Activated naive CD8-positive, alpha-beta T cell (primary cell): ENCODE data around the gene ZNF358.
A peak's percentile ranks its signal among the peaks of the same experiment; 100 is the strongest.

Experiments
- H3K27ac Mint-ChIP-seq: one replicate; pipeline ENCODE4 v1.8.0; 2021; ENCODE audit warnings: mixed read lengths
- H3K27me3 Mint-ChIP-seq: one replicate; pipeline ENCODE4 v1.8.0; 2021; ENCODE audit warnings: mixed read lengths
- H3K36me3 Mint-ChIP-seq: one replicate; pipeline ENCODE4 v1.8.0; 2021; ENCODE audit warnings: mixed read lengths
- H3K4me1 Mint-ChIP-seq: one replicate; pipeline ENCODE4 v1.8.0; 2021; ENCODE audit warnings: low read depth, mixed read lengths
- H3K4me3 Mint-ChIP-seq: one replicate; pipeline ENCODE4 v1.8.0; 2021; ENCODE audit warnings: mild to moderate bottlenecking, mixed read lengths
- H3K9me3 Mint-ChIP-seq: one replicate; pipeline ENCODE4 v1.8.0; 2021; ENCODE audit warnings: low read depth, mixed read lengths

Gene ZNF358

GRCh38 chr19:7480222-7480969 lies 35.5 kb upstream of the ZNF358 start:
- Mint-ChIP-seq H3K27ac (peak overlapping the region; percentile 17), H3K27me3 (no peaks in the 10 kb centered on the region), H3K4me3 (no peak overlapping the region), H3K36me3 (no peaks in the 10 kb centered on the region), H3K9me3 (no peaks in the 10 kb centered on the region), H3K4me1 (peaks cover 12% of the 10 kb centered on the region)

GRCh38 chr19:7480970-7481255 lies 35.0 kb upstream of the ZNF358 start:
- Mint-ChIP-seq H3K27ac (no peak overlapping the region), H3K4me1 (peaks cover 12% of the 10 kb centered on the region), H3K36me3 (no peaks in the 10 kb centered on the region), H3K9me3 (no peaks in the 10 kb centered on the region), H3K27me3 (no peaks in the 10 kb centered on the region), H3K4me3 (no peak overlapping the region)

- H3K4me3 Mint-ChIP-seq: no peak overlapping the region
- no peaks in the 10 kb centered on the region for H3K27me3 Mint-ChIP-seq
- peaks cover 12% of the 10 kb centered on the region for H3K4me1 Mint-ChIP-seq
Observed at GRCh38 chr19:7482584-7483439, 33.1 kb upstream of the ZNF358 start.

GRCh38 chr19:7483720-7484201 lies 32.1 kb upstream of the ZNF358 start:
- Mint-ChIP-seq H3K4me3 (no peak overlapping the region), H3K27me3 (no peaks in the 10 kb centered on the region)

More at GRCh38 chr19:7482584-7483439, 33.1 kb upstream of the ZNF358 start:
- H3K36me3 Mint-ChIP-seq: no peaks in the 10 kb centered on the region
- H3K9me3 Mint-ChIP-seq: no peaks in the 10 kb centered on the region
- H3K27ac Mint-ChIP-seq: no peak overlapping the region

GRCh38 chr19:7486923-7487322 lies 29.0 kb upstream of the ZNF358 start:
- Mint-ChIP-seq H3K9me3 (no peaks in the 10 kb centered on the region), H3K4me1 (peaks cover 22% of the 10 kb centered on the region), H3K27me3 (no peaks in the 10 kb centered on the region), H3K27ac (no peak overlapping the region), H3K4me3 (peak overlapping the region; percentile 42), H3K36me3 (no peaks in the 10 kb centered on the region)

More at GRCh38 chr19:7483720-7484201, 32.1 kb upstream of the ZNF358 start:
- Mint-ChIP-seq H3K4me1 (peaks cover 12% of the 10 kb centered on the region), H3K27ac (no peak overlapping the region), H3K36me3 (no peaks in the 10 kb centered on the region), H3K9me3 (no peaks in the 10 kb centered on the region)

GRCh38 chr19:7488736-7489353 lies 27.1 kb upstream of the ZNF358 start, which contains the start of gene PEX11G:
Gene PEX11G (minus strand): TSS chr19:7489035. CDS start chr19:7489010, 25 bp downstream.
- Mint-ChIP-seq H3K36me3 (no peaks in the 10 kb centered on the region), H3K27me3 (no peaks in the 10 kb centered on the region), H3K4me1 (peaks cover 20% of the 10 kb centered on the region), H3K27ac (peak within 1 kb of the TSS; percentile 92), H3K4me3 (peak within 1 kb of the TSS; percentile 91), H3K9me3 (no peaks in the 10 kb centered on the region)

- H3K4me3 Mint-ChIP-seq: peak overlapping the region; percentile 91
- no peaks in the 10 kb centered on the region for H3K36me3 Mint-ChIP-seq
- peaks cover 17% of the 10 kb centered on the region for H3K4me1 Mint-ChIP-seq
- no peaks in the 10 kb centered on the region for H3K27me3 Mint-ChIP-seq
- no peaks in the 10 kb centered on the region for H3K9me3 Mint-ChIP-seq
- H3K27ac Mint-ChIP-seq: peak overlapping the region; percentile 92
Observed at GRCh38 chr19:7489609-7490044, 26.3 kb upstream of the ZNF358 start.

GRCh38 chr19:7492142-7492541 lies 23.8 kb upstream of the ZNF358 start:
- Mint-ChIP-seq H3K4me1 (peaks cover 17% of the 10 kb centered on the region), H3K9me3 (no peaks in the 10 kb centered on the region), H3K4me3 (no peak overlapping the region), H3K27me3 (peaks cover 3% of the 10 kb centered on the region), H3K36me3 (no peaks in the 10 kb centered on the region), H3K27ac (no peak overlapping the region)

- H3K36me3 Mint-ChIP-seq: no peaks in the 10 kb centered on the region
- H3K9me3 Mint-ChIP-seq: no peaks in the 10 kb centered on the region
- H3K27ac Mint-ChIP-seq: no peak overlapping the region
- H3K4me3 Mint-ChIP-seq: no peak overlapping the region
- peaks cover 17% of the 10 kb centered on the region for H3K4me1 Mint-ChIP-seq
- H3K27me3 Mint-ChIP-seq: peaks cover 6% of the 10 kb centered on the region
Observed at GRCh38 chr19:7492558-7492957, 23.3 kb upstream of the ZNF358 start.

- peaks cover 11% of the 10 kb centered on the region for H3K4me1 Mint-ChIP-seq
- no peaks in the 10 kb centered on the region for H3K9me3 Mint-ChIP-seq
- H3K27ac Mint-ChIP-seq: no peak overlapping the region
- H3K36me3 Mint-ChIP-seq: no peaks in the 10 kb centered on the region
- no peak overlapping the region for H3K4me3 Mint-ChIP-seq
- peaks cover 11% of the 10 kb centered on the region for H3K27me3 Mint-ChIP-seq
Observed at GRCh38 chr19:7494416-7495098, 21.3 kb upstream of the ZNF358 start.

GRCh38 chr19:7497292-7497691 lies 18.6 kb upstream of the ZNF358 start:
- no peak overlapping the region for H3K27ac Mint-ChIP-seq

GRCh38 chr19:7500811-7501450 lies 15.0 kb upstream of the ZNF358 start:
- Mint-ChIP-seq H3K4me1 (peaks cover 6% of the 10 kb centered on the region), H3K27me3 (peaks cover 21% of the 10 kb centered on the region), H3K9me3 (no peaks in the 10 kb centered on the region), H3K36me3 (no peaks in the 10 kb centered on the region), H3K4me3 (peak overlapping the region; percentile 59), H3K27ac (no peak overlapping the region)

More at GRCh38 chr19:7497292-7497691, 18.6 kb upstream of the ZNF358 start:
- H3K4me3 Mint-ChIP-seq: no peak overlapping the region
- no peaks in the 10 kb centered on the region for H3K36me3 Mint-ChIP-seq
- peaks cover 13% of the 10 kb centered on the region for H3K27me3 Mint-ChIP-seq
- H3K9me3 Mint-ChIP-seq: no peaks in the 10 kb centered on the region
- H3K4me1 Mint-ChIP-seq: peaks cover 4% of the 10 kb centered on the region

- H3K27me3 Mint-ChIP-seq: peaks cover 17% of the 10 kb centered on the region
- H3K36me3 Mint-ChIP-seq: no peaks in the 10 kb centered on the region
- H3K4me1 Mint-ChIP-seq: peaks cover 10% of the 10 kb centered on the region
- H3K27ac Mint-ChIP-seq: no peak overlapping the region
- no peaks in the 10 kb centered on the region for H3K9me3 Mint-ChIP-seq
- no peak overlapping the region for H3K4me3 Mint-ChIP-seq
Observed at GRCh38 chr19:7502552-7502951, 13.4 kb upstream of the ZNF358 start.

- Mint-ChIP-seq H3K27me3 (peaks cover 12% of the 10 kb centered on the region), H3K27ac (no peak overlapping the region), H3K36me3 (no peaks in the 10 kb centered on the region), H3K4me1 (peaks cover 10% of the 10 kb centered on the region), H3K4me3 (no peak overlapping the region), H3K9me3 (no peaks in the 10 kb centered on the region)
Observed at GRCh38 chr19:7504684-7505083, 11.2 kb upstream of the ZNF358 start.
